Esophagus muscularis mucosa (tissue), 4 donors: ENCODE measurements around the gene TAF6.

ENCODE experiments used
- CTCF ChIP-seq, 3 experiments: fragments of 200-600 bp in 2 of 3; fragments of 450-650 bp in 1 of 3; sonication (generic) in 2 of 3; IDR thresholded peaks; one replicate each; pipeline ENCODE4 v1.5.1; 2017 to 2019; ENCODE audit warnings: antibody characterized with exemption in 3 of 3, mild to moderate bottlenecking in 2 of 3, moderate library complexity in 1 of 3
- EP300 ChIP-seq: sonication (generic); formaldehyde crosslinking; IDR thresholded peaks from one replicate; pipeline ENCODE4 v1.6.1; 2017; ENCODE audit warnings: antibody characterized with exemption
- POLR2A ChIP-seq: fragments of 450-650 bp; IDR thresholded peaks from one replicate; pipeline ENCODE4 v1.6.1; 2017; ENCODE audit warnings: antibody characterized with exemption, moderate library complexity, mild to moderate bottlenecking, low read depth

GRCh38 chr7:100064162-100064561 is 55.0 kb downstream of the TAF6 start:
- no peak for TF ChIP-seq CTCF (IDR thresholded peaks at IDR 0.05)
- TF ChIP-seq POLR2A, result no peak
- TF ChIP-seq EP300, result no peak
